IPS-18a (cell line): ENCODE results near the gene ZBED3.
A peak's percentile ranks its signal among the peaks of the same experiment; 100 is the strongest.

Experiments
- H3K27ac ChIP-seq: one replicate; pipeline ENCODE4 v1.5.1; 2013; ENCODE audit warnings: low read length
- H3K27me3 ChIP-seq: one replicate; pipeline ENCODE4 v1.6.1; 2013; ENCODE audit warnings: mild to moderate bottlenecking, low read length; ENCODE audit not compliant: control insufficient read depth, insufficient read depth
- H3K36me3 ChIP-seq: one replicate; pipeline ENCODE4 v1.6.1; 2013; ENCODE audit warnings: low read depth, low read length; ENCODE audit not compliant: control insufficient read depth
- H3K4me1 ChIP-seq: one replicate; pipeline ENCODE4 v1.6.1; 2013; ENCODE audit warnings: low read depth, low read length; ENCODE audit not compliant: control insufficient read depth
- H3K4me3 ChIP-seq: one replicate; pipeline ENCODE4 v1.5.1; 2013; ENCODE audit warnings: low read length
- H3K9ac ChIP-seq: one replicate; pipeline ENCODE4 v1.6.1; 2013; ENCODE audit warnings: mild to moderate bottlenecking, low read length, moderate library complexity
- H3K9me3 ChIP-seq: one replicate; pipeline ENCODE4 v1.6.1; 2013; ENCODE audit warnings: low read depth, low read length; ENCODE audit not compliant: control insufficient read depth

The ZBED3 gene

DNA sequence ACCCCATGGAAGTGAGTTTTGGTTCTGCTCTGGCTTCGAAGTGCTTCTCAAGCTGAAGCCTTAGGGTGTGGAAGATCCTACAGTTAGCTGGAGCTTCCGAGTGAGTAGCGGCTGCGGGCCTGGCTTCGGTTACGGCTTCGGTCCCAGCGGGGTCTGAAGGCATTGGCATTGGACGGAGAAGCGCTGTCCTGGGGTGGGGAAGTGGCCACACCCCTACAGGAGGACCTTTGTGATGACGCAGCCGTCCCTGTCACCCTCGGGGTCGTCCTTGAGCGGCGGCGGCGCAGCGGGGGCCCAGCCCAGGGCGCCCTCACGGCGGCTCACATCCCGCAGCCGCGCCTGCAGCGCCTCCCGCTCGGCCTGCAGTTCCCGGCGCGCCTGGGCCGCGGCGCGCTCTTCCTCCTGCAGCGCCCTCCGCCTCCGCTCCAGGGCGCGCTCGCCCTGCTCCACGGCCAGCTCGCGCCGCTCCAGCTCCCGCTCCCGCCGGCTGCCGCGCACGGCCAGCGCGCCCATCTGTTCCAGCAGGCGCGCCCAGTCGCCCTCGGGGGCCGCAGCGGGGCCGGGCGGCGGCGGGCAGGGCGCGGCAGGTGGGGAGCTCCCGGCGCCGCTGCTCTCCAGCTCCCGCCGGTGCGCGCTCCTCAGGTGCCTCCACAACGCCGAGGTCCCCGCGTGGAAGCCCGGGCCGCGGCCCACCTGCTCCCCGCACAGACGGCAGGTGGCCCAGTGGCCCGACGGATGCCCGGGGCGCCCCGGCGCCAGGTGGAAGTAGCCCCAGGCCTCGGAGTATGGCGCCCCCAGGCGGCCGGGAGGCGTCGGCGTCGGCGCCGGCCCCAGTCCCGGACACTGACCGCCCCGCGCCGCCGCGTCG is 9.9 kb downstream of the ZBED3 start:
- H3K36me3 ChIP-seq = no peaks in the 10 kb centered on the region
- no peak overlapping the region for H3K9ac ChIP-seq
- no peak overlapping the region for H3K27ac ChIP-seq
- no peaks in the 10 kb centered on the region for H3K9me3 ChIP-seq
- peak overlapping the region; percentile 59 for H3K4me3 ChIP-seq
- peaks cover 5% of the 10 kb centered on the region for H3K4me1 ChIP-seq
- H3K27me3 ChIP-seq = peaks cover 21% of the 10 kb centered on the region

DNA sequence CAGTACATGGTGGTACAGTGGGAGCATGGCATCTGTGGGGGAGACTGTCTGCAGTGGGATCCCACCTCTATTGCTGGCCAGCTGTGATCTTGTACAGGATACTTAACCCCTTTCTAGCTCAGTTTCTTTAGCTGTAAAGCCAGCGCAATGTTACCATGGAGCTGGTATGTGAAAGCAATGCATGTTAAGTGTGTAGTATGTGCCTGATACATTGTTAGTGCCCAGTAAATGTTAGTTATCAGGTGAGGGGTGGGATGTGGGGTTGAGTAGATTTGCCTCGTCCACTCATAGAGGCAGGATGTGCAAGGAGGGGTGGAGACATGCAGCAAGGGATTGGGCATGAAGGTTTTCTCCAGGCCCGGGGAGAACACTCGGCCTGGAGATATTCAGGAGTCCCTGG is 12.3 kb downstream of the ZBED3 start:
- Histone ChIP-seq H3K9ac (no peak overlapping the region), H3K4me3 (no peak overlapping the region), H3K27ac (no peak overlapping the region), H3K27me3 (peaks cover 21% of the 10 kb centered on the region), H3K9me3 (no peaks in the 10 kb centered on the region), H3K4me1 (peaks cover 5% of the 10 kb centered on the region), H3K36me3 (no peaks in the 10 kb centered on the region)

- no peaks in the 10 kb centered on the region for H3K36me3 ChIP-seq
Measured at GRCh38 chr5:77073667-77074066, 13.4 kb downstream of the ZBED3 start.

DNA sequence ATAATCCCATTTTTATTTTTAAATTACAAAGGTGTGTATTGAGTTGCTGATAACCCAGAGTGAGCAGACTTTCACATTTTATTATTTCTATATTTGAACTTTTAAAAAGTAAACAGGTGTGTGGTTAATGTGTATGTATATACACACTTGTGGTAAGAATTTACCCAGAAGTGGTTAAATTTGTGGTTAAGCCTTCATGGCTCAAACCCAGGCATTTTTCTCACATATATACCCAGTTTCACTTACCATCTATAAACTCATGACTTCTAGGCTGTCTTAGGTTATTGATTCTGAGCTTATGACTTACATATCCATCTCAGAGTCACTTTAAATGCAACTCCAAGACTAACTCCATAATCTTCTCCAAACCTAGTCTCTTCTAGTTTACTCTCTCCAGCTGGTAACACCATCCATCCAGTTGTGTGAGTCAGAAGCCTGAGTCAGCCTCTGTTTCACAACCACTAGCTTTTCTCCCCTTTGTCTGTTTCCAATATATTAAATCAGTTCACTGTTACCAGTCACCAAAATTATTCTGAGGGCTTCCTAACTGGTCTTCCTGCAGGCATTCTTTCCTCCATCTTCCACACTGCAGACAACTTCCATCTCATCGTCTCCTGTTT is 20.2 kb downstream of the ZBED3 start:
- H3K36me3 ChIP-seq = peaks cover 11% of the 10 kb centered on the region
- H3K4me3 ChIP-seq = no peak overlapping the region
- no peak overlapping the region for H3K9ac ChIP-seq
- no peaks in the 10 kb centered on the region for H3K27me3 ChIP-seq
- H3K9me3 ChIP-seq = no peaks in the 10 kb centered on the region
- H3K4me1 ChIP-seq = peaks cover 4% of the 10 kb centered on the region
- no peak overlapping the region for H3K27ac ChIP-seq

More at GRCh38 chr5:77073667-77074066, 13.4 kb downstream of the ZBED3 start:
- Histone ChIP-seq H3K4me3 (no peak overlapping the region), H3K27ac (no peak overlapping the region), H3K4me1 (peaks cover 5% of the 10 kb centered on the region), H3K9ac (no peak overlapping the region), H3K27me3 (peaks cover 19% of the 10 kb centered on the region), H3K9me3 (no peaks in the 10 kb centered on the region)

DNA sequence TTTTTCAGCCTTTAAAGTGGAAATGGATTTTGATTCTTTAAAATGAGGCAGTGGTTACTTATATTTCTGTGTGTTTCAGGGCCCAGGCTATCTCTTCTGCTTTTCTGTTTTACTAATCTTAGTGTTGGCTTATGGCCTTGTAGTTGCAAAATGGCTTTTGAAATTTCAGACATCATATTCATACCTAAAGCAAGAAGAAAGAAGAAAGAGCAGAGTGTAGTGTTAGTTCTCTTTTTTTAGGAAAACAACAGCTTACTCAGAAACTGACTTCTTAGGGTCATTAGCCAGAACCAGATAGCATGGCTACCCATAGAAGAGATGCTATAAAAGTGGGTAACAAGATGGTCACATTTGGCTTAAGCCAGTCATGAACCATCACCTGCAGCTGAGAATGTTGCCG is 20.9 kb downstream of the ZBED3 start:
- Histone ChIP-seq H3K4me1 (peaks cover 4% of the 10 kb centered on the region), H3K27me3 (no peaks in the 10 kb centered on the region), H3K9me3 (no peaks in the 10 kb centered on the region), H3K36me3 (peaks cover 16% of the 10 kb centered on the region), H3K4me3 (no peak overlapping the region), H3K27ac (no peak overlapping the region), H3K9ac (no peak overlapping the region)

GRCh38 chr5:77065256-77065655 is 21.8 kb downstream of the ZBED3 start:
- peaks cover 25% of the 10 kb centered on the region for H3K36me3 ChIP-seq
- peaks cover 4% of the 10 kb centered on the region for H3K4me1 ChIP-seq
- no peak overlapping the region for H3K4me3 ChIP-seq
- H3K9ac ChIP-seq = no peak overlapping the region
- no peak overlapping the region for H3K27ac ChIP-seq
- H3K9me3 ChIP-seq = no peaks in the 10 kb centered on the region
- no peaks in the 10 kb centered on the region for H3K27me3 ChIP-seq

DNA sequence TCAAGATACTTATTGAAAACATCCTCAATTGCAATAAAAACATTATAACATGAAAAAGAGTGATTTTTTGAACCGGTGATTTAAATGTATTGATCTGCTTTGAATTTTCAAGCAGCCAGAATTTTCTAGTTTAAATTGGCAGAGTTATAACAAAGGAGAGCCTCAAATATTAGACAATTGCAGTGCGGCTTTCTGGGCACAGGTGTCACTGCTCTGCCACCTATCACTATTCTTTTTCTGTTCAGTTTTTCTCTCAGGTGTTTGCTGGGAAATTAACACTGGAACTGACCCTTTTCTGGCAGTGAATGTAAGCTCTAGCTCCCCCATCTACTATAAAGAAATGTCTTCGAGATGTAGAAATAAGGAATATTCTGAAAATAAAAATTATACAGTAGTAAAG is 23.0 kb downstream of the ZBED3 start:
- no peaks in the 10 kb centered on the region for H3K9me3 ChIP-seq
- H3K27me3 ChIP-seq = no peaks in the 10 kb centered on the region
- no peak overlapping the region for H3K27ac ChIP-seq
- peaks cover 35% of the 10 kb centered on the region for H3K36me3 ChIP-seq
- no peak overlapping the region for H3K4me3 ChIP-seq
- H3K9ac ChIP-seq = no peak overlapping the region
- peaks cover 4% of the 10 kb centered on the region for H3K4me1 ChIP-seq

DNA sequence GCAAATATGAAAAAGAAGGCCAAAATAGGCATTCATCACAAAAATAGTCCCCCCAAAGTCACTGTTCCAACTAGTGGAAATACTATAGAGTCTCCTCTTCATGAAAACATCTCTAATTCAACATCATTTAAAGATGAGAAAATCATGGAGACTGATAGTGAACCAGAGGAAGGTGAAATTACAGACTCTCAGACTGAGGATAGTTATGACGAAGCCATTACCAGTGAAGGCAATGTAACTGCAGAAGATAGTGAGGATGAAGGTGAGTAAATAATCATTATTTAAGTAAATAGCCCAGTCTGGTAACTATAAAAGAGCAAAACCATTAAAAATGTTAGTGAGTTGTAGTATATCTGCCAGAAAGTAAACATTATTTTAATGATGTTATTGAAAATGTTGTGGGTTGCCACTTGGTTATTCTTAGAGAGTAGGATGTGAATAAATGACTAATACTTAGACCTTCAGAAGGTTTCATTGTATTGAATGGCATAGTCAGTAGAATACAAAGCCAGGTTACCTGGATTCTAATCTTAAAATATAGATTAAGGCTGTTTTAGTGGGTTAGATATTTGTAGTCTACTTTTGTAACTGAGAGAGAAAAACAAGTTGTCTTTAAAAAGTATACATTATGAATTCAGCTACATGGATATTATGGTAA is 40.5 kb downstream of the ZBED3 start:
- Histone ChIP-seq H3K9me3 (no peaks in the 10 kb centered on the region), H3K9ac (no peak overlapping the region), H3K4me1 (no peaks in the 10 kb centered on the region), H3K36me3 (peaks cover 22% of the 10 kb centered on the region), H3K27me3 (no peaks in the 10 kb centered on the region), H3K4me3 (no peak overlapping the region), H3K27ac (no peak overlapping the region)

GRCh38 chr5:77035950-77036349 is 51.1 kb downstream of the ZBED3 start:
- Histone ChIP-seq H3K4me1 (peaks cover 4% of the 10 kb centered on the region), H3K27ac (no peak overlapping the region), H3K27me3 (no peaks in the 10 kb centered on the region), H3K9me3 (no peaks in the 10 kb centered on the region), H3K9ac (no peak overlapping the region), H3K4me3 (no peak overlapping the region), H3K36me3 (peaks cover 43% of the 10 kb centered on the region)

- Histone ChIP-seq H3K27me3 (peaks cover 6% of the 10 kb centered on the region), H3K4me1 (peaks cover 4% of the 10 kb centered on the region), H3K4me3 (no peak overlapping the region), H3K27ac (no peak overlapping the region), H3K36me3 (peaks cover 28% of the 10 kb centered on the region), H3K9ac (no peak overlapping the region), H3K9me3 (peaks cover 14% of the 10 kb centered on the region)
Measured at GRCh38 chr5:77033338-77033737, 53.7 kb downstream of the ZBED3 start.

- Histone ChIP-seq H3K27me3 (peaks cover 6% of the 10 kb centered on the region), H3K4me3 (no peak overlapping the region), H3K4me1 (peaks cover 4% of the 10 kb centered on the region), H3K9me3 (peaks cover 14% of the 10 kb centered on the region), H3K27ac (no peak overlapping the region), H3K36me3 (peaks cover 22% of the 10 kb centered on the region), H3K9ac (no peak overlapping the region)
Measured at GRCh38 chr5:77032635-77033034, 54.5 kb downstream of the ZBED3 start.
